Stimulated activated CD4-positive, alpha-beta T cell treated with anti-CD3 and anti-CD28 coated beads, Interleukin-4, amount 100 ng/mL, for 48 hours (primary cell): ENCODE measurements around the gene SRSF1.
"Not testable (repeated sequence)": the region's sequence is repeated elsewhere in the genome, so short reads cannot be mapped to it uniquely, and the experiment has no call there.

Experiments
- DNase-seq, 2 donors: peaks; one replicate each; pipeline ENCODE4 v3.0.0-alpha.2; 2020; ENCODE audit warnings: low read depth in 2 of 2

SRSF1 gene

GRCh38 chr17:57965521-57966160 is 41.4 kb downstream of the SRSF1 start:
- DNase-seq = no peak

- no peak for DNase-seq
Measured at GRCh38 chr17:57963149-57963511, 43.9 kb downstream of the SRSF1 start.

DNA sequence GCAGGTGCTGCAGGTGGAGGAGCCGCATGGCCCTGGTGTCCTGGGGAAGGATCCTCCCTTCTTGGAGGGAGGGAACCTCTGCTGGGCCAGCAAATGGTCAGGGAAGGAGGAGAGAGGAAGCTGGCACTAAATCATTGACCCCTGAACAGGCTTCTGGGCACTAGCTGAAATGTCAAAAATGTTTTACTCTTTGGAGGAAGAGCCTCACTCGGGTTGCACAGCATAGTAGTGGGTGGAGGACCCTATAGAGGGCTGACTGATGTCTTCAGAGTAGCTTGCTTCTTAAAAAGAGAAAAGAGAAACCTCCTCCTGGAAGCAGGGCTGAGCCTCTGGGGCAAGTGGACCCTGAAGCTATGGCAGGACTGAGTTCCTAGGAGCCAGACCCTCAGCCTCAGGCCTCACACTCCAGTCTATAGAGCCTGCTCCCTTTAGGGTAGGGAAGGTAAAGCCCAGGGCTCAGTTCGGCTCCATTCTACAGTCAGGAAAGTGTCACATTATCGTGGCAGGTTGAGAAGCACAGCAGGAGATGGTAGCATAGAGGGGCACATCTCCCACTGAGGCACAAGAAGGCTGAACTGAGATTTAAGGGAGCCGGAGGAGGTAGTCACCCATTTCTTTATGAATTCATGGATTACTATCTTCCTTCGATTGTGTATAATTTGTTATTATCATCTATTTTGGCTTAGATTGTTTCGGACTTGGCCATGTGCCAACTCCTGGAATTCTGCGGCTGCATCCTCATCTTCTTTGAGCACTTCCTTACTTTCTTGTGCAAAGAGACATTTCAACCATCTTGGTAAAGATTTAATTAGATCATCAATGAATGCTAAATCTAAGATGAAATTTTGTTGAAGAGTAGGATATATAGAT is 44.5 kb downstream of the SRSF1 start:
- no peak for DNase-seq

- no peak for DNase-seq
Measured at GRCh38 chr17:57959929-57960328, 47.1 kb downstream of the SRSF1 start.

GRCh38 chr17:57958391-57958790 is 48.7 kb downstream of the SRSF1 start:
- DNase-seq = not testable (repeated sequence)

GRCh38 chr17:57957886-57958285 is 49.2 kb downstream of the SRSF1 start:
- no peak for DNase-seq

GRCh38 chr17:57957120-57957850 is 49.8 kb downstream of the SRSF1 start:
- no peak for DNase-seq

GRCh38 chr17:57956291-57957119 is 50.5 kb downstream of the SRSF1 start:
- DNase-seq = peak in 1 of 2 donors; percentile 16

DNA sequence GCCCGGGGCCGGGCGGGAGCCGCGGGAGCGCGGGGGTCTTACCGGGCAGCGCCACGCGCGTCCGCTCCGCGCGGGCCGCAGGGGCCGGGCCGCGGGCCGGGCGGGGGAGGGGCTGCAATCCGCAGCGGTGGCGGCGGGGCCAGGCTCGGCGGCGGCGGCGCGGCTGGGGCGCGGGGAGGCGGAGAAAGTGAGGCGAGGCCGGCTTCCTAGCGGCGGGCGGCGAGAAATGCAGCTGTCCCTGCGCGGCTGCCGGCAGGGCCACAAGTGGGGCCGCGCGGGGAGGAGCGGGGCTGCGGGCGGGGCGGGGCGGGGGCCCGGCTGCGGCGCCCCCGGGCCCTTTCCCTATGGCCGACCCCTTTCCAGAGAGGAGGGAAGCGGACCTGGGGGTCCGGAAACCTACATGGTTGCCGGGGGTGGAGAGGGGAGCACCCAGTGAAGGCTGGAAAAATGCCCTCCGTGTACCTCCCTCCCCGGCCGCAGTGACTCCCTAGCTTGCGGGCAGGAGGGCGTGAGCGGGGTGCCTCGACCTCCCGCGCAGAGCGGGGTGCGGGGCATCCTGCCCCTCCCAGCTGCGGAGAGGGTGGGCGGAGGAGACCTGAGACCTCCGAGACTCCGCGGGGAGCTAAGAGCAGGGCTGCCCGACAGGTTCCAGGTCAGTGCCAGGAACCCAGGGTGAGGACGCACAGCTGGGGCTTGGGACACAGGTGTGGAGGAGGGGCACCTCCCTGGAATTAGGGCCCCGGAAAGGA is 51.7 kb downstream of the SRSF1 start, which contains the start of gene CUEDC1:
CUEDC1 (minus strand) TSS at position 230 of the 749 bp plus-strand sequence. CDS start 69,848 bp downstream, outside the sequence.
- DNase-seq = peak; percentile 59 to 60

- DNase-seq = no peak
Measured at GRCh38 chr17:57954397-57955182, 52.5 kb downstream of the SRSF1 start.

- DNase-seq = no peak
Measured at GRCh38 chr17:57953705-57954396, 53.2 kb downstream of the SRSF1 start.
